IMR-90 (cell line): ENCODE results near the gene ATP10A. TPM values are rescaled to one million over a fixed set of nuclear protein-coding genes. Genes with fewer than 3 reads are reported as not detected.

Experiments used
- ATAC-seq: fragments of 200-7000 bp; cut with Tn5 transposase; 2 replicates; pipeline ENCODE4 v1.9.1; 2020; ENCODE audit warnings: low read depth, mild to moderate bottlenecking, moderate library complexity
- BruUV-seq: library from RNA; stranded (reverse); fragments of 400-500 nt; replicated peaks from 2 replicates; lab custom pipeline; 2021; lab: Mats Ljungman, UMichigan
- CTCF ChIA-PET: fragments of 300-600 bp; formaldehyde crosslinking; extraction: SDS; loops from one replicate; lab custom pipeline; 2021; ENCODE audit warnings: antibody characterized with exemption; lab: Yijun Ruan, JAX
- POLR2A ChIA-PET: fragments of 300-600 bp; sonication (Branson Sonifier 250); formaldehyde crosslinking; loops from one replicate; lab custom pipeline; 2022; ENCODE audit warnings: antibody characterized with exemption; ENCODE audit not compliant: unreplicated experiment; lab: Charles Lee
- DNase-seq: peaks from one replicate; pipeline ENCODE4 v3.0.0; 2013
- H2AFZ ChIP-seq: replicated peaks from 2 replicates; pipeline ENCODE3; 2013; ENCODE audit warnings: low read length, mild to moderate bottlenecking; ENCODE audit not compliant: poor library complexity
- H2AK5ac ChIP-seq: 2 replicates; pipeline ENCODE4 v1.6.1; 2013; ENCODE audit warnings: low read depth, low read length, inconsistent platforms
- H2AK9ac ChIP-seq: replicated peaks from 2 replicates; pipeline ENCODE3; 2013; ENCODE audit warnings: mild to moderate bottlenecking, low read depth, low read length, moderate library complexity; ENCODE audit not compliant: poor library complexity
- H2BK120ac ChIP-seq: 2 replicates; pipeline ENCODE4 v1.6.1; 2013; ENCODE audit warnings: low read depth, low read length, inconsistent platforms
- H2BK15ac ChIP-seq: 3 replicates; pipeline ENCODE4 v1.6.1; 2013; ENCODE audit warnings: low read depth, low read length, inconsistent platforms
- H2BK20ac ChIP-seq: 2 replicates; pipeline ENCODE4 v1.6.1; 2013; ENCODE audit warnings: low read depth, mild to moderate bottlenecking, inconsistent platforms, low read length, moderate library complexity
- H2BK5ac ChIP-seq: 2 replicates; pipeline ENCODE4 v1.6.1; 2013; ENCODE audit warnings: mild to moderate bottlenecking, low read depth, low read length, inconsistent platforms; ENCODE audit not compliant: poor library complexity, severe bottlenecking
- H3K14ac ChIP-seq: replicated peaks from 2 replicates; pipeline ENCODE4 v1.6.1; 2013; ENCODE audit warnings: low read depth, low read length, inconsistent platforms
- H3K18ac ChIP-seq: 2 replicates; pipeline ENCODE4 v1.6.1; 2013; ENCODE audit warnings: low read depth, low read length, control low read depth
- H3K23ac ChIP-seq: 2 replicates; pipeline ENCODE4 v1.6.1; 2013; ENCODE audit warnings: low read depth, low read length, inconsistent platforms
- H3K27ac ChIP-seq: 2 replicates; pipeline ENCODE4 v1.5.1; 2013; ENCODE audit warnings: mild to moderate bottlenecking, control low read depth, low read length; ENCODE audit not compliant: insufficient read depth
- H3K27me3 ChIP-seq: 2 replicates; pipeline ENCODE4 v1.6.1; 2013; ENCODE audit warnings: low read length; ENCODE audit not compliant: control insufficient read depth, insufficient read depth
- H3K36me3 ChIP-seq: 2 replicates; pipeline ENCODE4 v1.6.1; 2013; ENCODE audit warnings: low read length, mixed read lengths; ENCODE audit not compliant: control insufficient read depth, insufficient read depth
- H3K4ac ChIP-seq: 2 replicates; pipeline ENCODE4 v1.6.1; 2013; ENCODE audit warnings: low read depth, low read length, inconsistent platforms
- H3K4me1 ChIP-seq: 2 replicates; pipeline ENCODE4 v1.6.1; 2013; ENCODE audit warnings: low read length, mixed read lengths; ENCODE audit not compliant: control insufficient read depth, insufficient read depth
- H3K4me2 ChIP-seq: 2 replicates; pipeline ENCODE4 v1.6.1; 2013; ENCODE audit warnings: low read depth, mild to moderate bottlenecking, control low read depth, low read length, moderate library complexity
- H3K4me3 ChIP-seq: 2 replicates; pipeline ENCODE4 v1.5.1; 2013; ENCODE audit warnings: low read depth, mild to moderate bottlenecking, control low read depth, low read length, moderate library complexity; ENCODE audit not compliant: insufficient read depth
- H3K56ac ChIP-seq: 2 replicates; pipeline ENCODE4 v1.6.1; 2013; ENCODE audit warnings: low read length, inconsistent platforms; ENCODE audit not compliant: insufficient read depth; ENCODE audit errors: extremely low read depth
- H3K79me1 ChIP-seq, 2 experiments: 2 replicates each; pipeline ENCODE4 v1.6.1; 2013; ENCODE audit warnings: low read length in 2 of 2, inconsistent platforms in 1 of 2, low read depth in 1 of 2
- H3K9ac ChIP-seq: 2 replicates; pipeline ENCODE4 v1.6.1; 2013; ENCODE audit warnings: low read depth, low read length, control low read depth
- H3K9me1 ChIP-seq: 2 replicates; pipeline ENCODE4 v1.6.1; 2013; ENCODE audit warnings: low read length, inconsistent platforms; ENCODE audit not compliant: insufficient read depth
- H3K9me3 ChIP-seq: 2 replicates; pipeline ENCODE4 v1.6.1; 2013; ENCODE audit warnings: low read length; ENCODE audit not compliant: control insufficient read depth, insufficient read depth
- H4K20me1 ChIP-seq: 2 replicates; pipeline ENCODE4 v1.6.1; 2013; ENCODE audit warnings: low read length, inconsistent platforms; ENCODE audit not compliant: insufficient read depth
- H4K5ac ChIP-seq: 2 replicates; pipeline ENCODE4 v1.6.1; 2013; ENCODE audit warnings: mild to moderate bottlenecking, low read depth, low read length, control low read depth
- H4K8ac ChIP-seq, 2 experiments: 2 replicates each; pipeline ENCODE4 v1.6.1; 2013; ENCODE audit warnings: low read depth in 2 of 2, low read length in 2 of 2, control low read depth in 1 of 2, inconsistent platforms in 1 of 2
- H4K91ac ChIP-seq: 2 replicates; pipeline ENCODE4 v1.6.1; 2013; ENCODE audit warnings: low read depth, low read length, inconsistent platforms; ENCODE audit not compliant: insufficient read depth
- CEBPB ChIP-seq: IDR thresholded peaks from 2 replicates; pipeline ENCODE4 v1.6.1; 2012; ENCODE audit warnings: low read depth, low read length, improper control_type of control experiment
- CHD1 ChIP-seq: IDR thresholded peaks from 2 replicates; pipeline ENCODE4 v1.6.1; 2012; ENCODE audit warnings: low read depth, low read length, improper control_type of control experiment
- CTCF ChIP-seq: conservative IDR thresholded peaks from 2 replicates; pipeline ENCODE4 v1.5.1; 2012; ENCODE audit warnings: mild to moderate bottlenecking, low read depth, low read length, improper control_type of control experiment
- ELK1 ChIP-seq: fragments of 150-350 bp; IDR thresholded peaks from 2 replicates; pipeline ENCODE4 v1.6.1; 2016; ENCODE audit warnings: low read depth, mild to moderate bottlenecking, low read length, moderate library complexity, borderline replicate concordance
- FOS ChIP-seq: fragments of 150-350 bp; IDR thresholded peaks from 2 replicates; pipeline ENCODE4 v1.6.1; 2016; ENCODE audit warnings: low read depth, low read length
- MAZ ChIP-seq: IDR thresholded peaks from 2 replicates; pipeline ENCODE4 v1.6.1; 2012; ENCODE audit warnings: low read depth, mild to moderate bottlenecking, low read length, improper control_type of control experiment, moderate library complexity, borderline replicate concordance
- MXI1 ChIP-seq: IDR thresholded peaks from 2 replicates; pipeline ENCODE4 v1.6.1; 2012; ENCODE audit warnings: low read depth, mild to moderate bottlenecking, low read length, moderate library complexity, borderline replicate concordance
- RAD21 ChIP-seq: IDR thresholded peaks from 2 replicates; pipeline ENCODE4 v1.6.1; 2012; ENCODE audit warnings: low read length, improper control_type of control experiment
- RCOR1 ChIP-seq: IDR thresholded peaks from 2 replicates; pipeline ENCODE4 v1.6.1; 2012; ENCODE audit warnings: mild to moderate bottlenecking, low read length, improper control_type of control experiment; ENCODE audit not compliant: insufficient replicate concordance
- RFX5 ChIP-seq: IDR thresholded peaks from 2 replicates; pipeline ENCODE4 v1.8.0; 2012; ENCODE audit warnings: low read depth, mild to moderate bottlenecking, low read length, moderate library complexity
- SMC3 ChIP-seq: fragments of 150-350 bp; IDR thresholded peaks from 2 replicates; pipeline ENCODE4 v1.6.1; 2016; ENCODE audit warnings: low read depth, mild to moderate bottlenecking, antibody characterized with exemption, low read length, moderate library complexity
- USF2 ChIP-seq: fragments of 150-350 bp; IDR thresholded peaks from 2 replicates; pipeline ENCODE4 v1.6.1; 2017; ENCODE audit warnings: mild to moderate bottlenecking, antibody characterized with exemption, low read length, low read depth
- WGBS, 2 experiments: methylation state at CpG; one replicate each; pipeline versions ENCODE4 v1.1.5 to v1.1.7; 2013; ENCODE audit warnings: missing lambda C conversion rate in 2 of 2; ENCODE audit not compliant: insufficient read length in 1 of 2; ENCODE audit errors: extremely low coverage in 2 of 2; 5-methylcytosine and 5-hydroxymethylcytosine counted together
- dilution Hi-C: fragments of 300-500 bp; cut with HindIII; formaldehyde crosslinking; loops from one replicate; pipeline ENCODE4 v1.14.3; 2018; ENCODE audit warnings: low sequenced_read_pairs; ENCODE audit not compliant: unreplicated experiment
- in situ Hi-C: fragments of 300-500 bp; cut with MboI; formaldehyde crosslinking; loops from 3 replicates; pipeline ENCODE4 v1.14.3; 2019; ENCODE audit warnings: low sequenced_read_pairs, inconsistent platforms, mixed read lengths
- intact Hi-C: fragments of 100-400 bp; cut with micrococcal nuclease; formaldehyde crosslinking; loops from 2 replicates; pipeline ENCODE4 v1.10.0; 2022
- polyA plus RNA-seq, 3 experiments: library from polyadenylated mRNA; depleted of rRNA; stranded (reverse); fragments of >200 nt; gene quantifications; 2 replicates each; pipeline ENCODE4 v1.2.3, GENCODE V29; 2012; ENCODE audit warnings: low replicate concordance in 1 of 3
- total RNA-seq: library from RNA; depleted of rRNA; stranded (reverse); fragments of >200 nt; gene quantifications from 2 replicates; pipeline ENCODE4 v1.2.3, GENCODE V29; 2012

ATP10A gene
- total and polyA plus RNA-seq, 2 of the 4 experiments (the other 2 are of a cell fraction) = 13.8 to 16.0 TPM

- H3K9me3 ChIP-seq = no peaks in the 10 kb centered on the region
- H3K4me1 ChIP-seq = peaks cover 8% of the 10 kb centered on the region
- BruUV-seq = no TSS peak
- H3K9me1 ChIP-seq = peaks cover 17% of the 10 kb centered on the region; the same call in 1 of the 2 replicates
- no peak overlapping the region for H2BK20ac ChIP-seq
- H3K4ac ChIP-seq = 0 out of 2 replicates have a peak overlapping the region, but pooled peaks have one; percentile 24
- CTCF ChIA-PET = interaction anchor here (1.7 kb wide), 1 partner anchor 155 kb away, joined by 8 read pairs; no protein-coding TSS in a partner anchor
- no peak overlapping the region for H4K91ac ChIP-seq
- no peaks in the 10 kb centered on the region for H3K36me3 ChIP-seq
- no peak overlapping the region for H2BK15ac ChIP-seq
- DNase-seq (no peak), ATAC-seq (no peak)
- peak overlapping the region; percentile 24 for H2BK5ac ChIP-seq
- H4K8ac ChIP-seq = no peak overlapping the region; a peak in 1 of 4 replicates
- H2AK9ac ChIP-seq = no peak overlapping the region
- H2AFZ ChIP-seq = no peak overlapping the region
- TF ChIP-seq MAZ (no peak), RAD21 (no peak), CTCF (no peak), CHD1 (no peak), RFX5 (no peak), CEBPB (no peak), ELK1 (no peak), USF2 (no peak), RCOR1 (no peak), FOS (no peak), MXI1 (no peak), SMC3 (no peak)
- H3K4me3 ChIP-seq = no peak overlapping the region
- H4K20me1 ChIP-seq = no peaks in the 10 kb centered on the region; the same call in 1 of the 2 replicates
- H3K27ac ChIP-seq = no peak overlapping the region
- 0 out of 2 replicates have a peak overlapping the region, but pooled peaks have one; percentile 62 for H3K23ac ChIP-seq
- peak overlapping the region; percentile 57 for H2BK120ac ChIP-seq
- H3K14ac ChIP-seq = no peak overlapping the region; the same call in 1 of the 2 replicates
- intact Hi-C loops (loop anchor here (5.0 to 10.0 kb wide), 4 partner anchors 36 to 307 kb away; partner anchors contain the start of gene ATP10A), dilution Hi-C loops (no loop called here), in situ Hi-C loops (no loop called here)
- H3K56ac ChIP-seq = no peak overlapping the region
- no peak overlapping the region for H3K4me2 ChIP-seq
- no peaks in the 10 kb centered on the region for H3K27me3 ChIP-seq
- H4K5ac ChIP-seq = no peak overlapping the region
- no peak overlapping the region for H2AK5ac ChIP-seq
- no peak overlapping the region for H3K9ac ChIP-seq
- no CpG with 5 or more reads among the region's 1 CpG for WGBS, 2 experiments
- H3K18ac ChIP-seq = no peak overlapping the region
- POLR2A ChIA-PET = no interaction called here
- H3K79me1 ChIP-seq = peaks cover 16 to 48% of the 10 kb centered on the region in 2 experiments
Observed at GRCh38 chr15:25778161-25778560, 85.0 kb downstream of the ATP10A start.
